ENCODE results near the gene LAMC2. TPM values are rescaled to one million over a fixed set of nuclear protein-coding genes. Genes with fewer than 3 reads are reported as not detected.

LAMC2 gene
- total RNA-seq, 1 donor from 2014 or later: 24.9 TPM

DNA sequence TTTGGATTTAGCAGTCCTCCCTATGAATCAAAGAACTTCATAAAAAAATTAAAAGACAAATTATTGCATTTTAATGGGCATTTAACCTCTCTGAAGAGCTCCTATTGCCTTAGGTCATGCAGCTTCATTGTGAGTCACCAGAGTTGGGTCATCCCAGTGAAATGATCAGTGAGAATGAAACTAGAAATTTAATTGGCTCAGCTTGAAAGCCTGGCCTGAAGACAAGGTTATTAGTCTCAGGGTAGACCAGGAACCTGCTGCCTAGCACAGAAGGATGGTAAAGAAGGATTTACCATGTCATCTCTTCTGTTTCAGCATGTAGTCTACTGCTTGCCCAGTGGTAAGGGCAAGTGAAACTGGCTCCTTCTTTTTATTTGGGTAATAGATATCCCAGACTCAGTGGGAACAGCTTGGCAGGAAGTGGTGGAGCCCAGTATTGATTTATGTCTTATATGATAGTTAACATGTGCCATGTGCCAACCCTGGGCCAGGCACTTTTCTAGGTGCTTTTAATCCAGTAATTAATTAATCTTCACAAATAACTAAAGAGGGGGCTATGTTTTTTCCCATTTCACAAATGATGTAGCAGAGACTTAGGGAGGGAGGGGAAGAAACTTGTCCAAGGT is 23.6 kb downstream of the LAMC2 start:
- ATAC-seq (peak in 1 of 2 donors; percentile 23), DNase-seq (no peak)
- H3K4me1 ChIP-seq: no peaks in the 10 kb centered on the region
- H3K4me3 ChIP-seq: no peak overlapping the region
- no peaks in the 10 kb centered on the region for H3K9me3 ChIP-seq
- no peaks in the 10 kb centered on the region for H3K36me3 ChIP-seq
- TF ChIP-seq, protein P1, sequence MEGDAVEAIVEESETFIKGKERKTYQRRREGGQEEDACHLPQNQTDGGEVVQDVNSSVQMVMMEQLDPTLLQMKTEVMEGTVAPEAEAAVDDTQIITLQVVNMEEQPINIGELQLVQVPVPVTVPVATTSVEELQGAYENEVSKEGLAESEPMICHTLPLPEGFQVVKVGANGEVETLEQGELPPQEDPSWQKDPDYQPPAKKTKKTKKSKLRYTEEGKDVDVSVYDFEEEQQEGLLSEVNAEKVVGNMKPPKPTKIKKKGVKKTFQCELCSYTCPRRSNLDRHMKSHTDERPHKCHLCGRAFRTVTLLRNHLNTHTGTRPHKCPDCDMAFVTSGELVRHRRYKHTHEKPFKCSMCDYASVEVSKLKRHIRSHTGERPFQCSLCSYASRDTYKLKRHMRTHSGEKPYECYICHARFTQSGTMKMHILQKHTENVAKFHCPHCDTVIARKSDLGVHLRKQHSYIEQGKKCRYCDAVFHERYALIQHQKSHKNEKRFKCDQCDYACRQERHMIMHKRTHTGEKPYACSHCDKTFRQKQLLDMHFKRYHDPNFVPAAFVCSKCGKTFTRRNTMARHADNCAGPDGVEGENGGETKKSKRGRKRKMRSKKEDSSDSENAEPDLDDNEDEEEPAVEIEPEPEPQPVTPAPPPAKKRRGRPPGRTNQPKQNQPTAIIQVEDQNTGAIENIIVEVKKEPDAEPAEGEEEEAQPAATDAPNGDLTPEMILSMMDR (IDR thresholded peaks at IDR 0.05): no peak
- H3K27ac ChIP-seq: no peak overlapping the region
- intact Hi-C loops (cut with DNase I): no loop called here
- H3K27me3 ChIP-seq (ENCODE audit: low read depth): no peaks in the 10 kb centered on the region

- Histone ChIP-seq H3K27me3 (ENCODE audit: low read depth) (no peaks in the 10 kb centered on the region), H3K4me1 (no peaks in the 10 kb centered on the region), H3K36me3 (no peaks in the 10 kb centered on the region), H3K9me3 (no peaks in the 10 kb centered on the region), H3K4me3 (no peak overlapping the region), H3K27ac (no peak overlapping the region)
- no peak for ATAC-seq
- TF ChIP-seq, protein P1 (IDR thresholded peaks at IDR 0.05): no peak
- no peak for DNase-seq
- intact Hi-C loops (cut with DNase I): no loop called here
Measured at GRCh38 chr1:183210681-183211080, 24.6 kb downstream of the LAMC2 start.

- ATAC-seq (no peak), DNase-seq (no peak)
- H3K36me3 ChIP-seq: no peaks in the 10 kb centered on the region
- no peaks in the 10 kb centered on the region for H3K9me3 ChIP-seq
- H3K27ac ChIP-seq: no peak overlapping the region
- H3K4me3 ChIP-seq: no peak overlapping the region
- H3K4me1 ChIP-seq: peaks cover 2% of the 10 kb centered on the region
- H3K27me3 ChIP-seq (ENCODE audit: low read depth): no peaks in the 10 kb centered on the region
- intact Hi-C loops (cut with DNase I): no loop called here
- TF ChIP-seq, protein P1 (IDR thresholded peaks at IDR 0.05): no peak
Measured at GRCh38 chr1:183212870-183213269, 26.8 kb downstream of the LAMC2 start.

- Histone ChIP-seq H3K9me3 (no peaks in the 10 kb centered on the region), H3K36me3 (no peaks in the 10 kb centered on the region), H3K4me1 (peaks cover 15% of the 10 kb centered on the region), H3K27me3 (ENCODE audit: low read depth) (no peaks in the 10 kb centered on the region), H3K27ac (no peak overlapping the region), H3K4me3 (no peak overlapping the region)
- DNase-seq (no peak), ATAC-seq (peak; percentile 67 to 79)
- TF ChIP-seq, protein P1 (IDR thresholded peaks at IDR 0.05): no peak
- intact Hi-C loops (cut with DNase I): no loop called here
Measured at GRCh38 chr1:183214021-183214970, 28.2 kb downstream of the LAMC2 start.

- TF ChIP-seq, protein P1 (IDR thresholded peaks at IDR 0.05): no peak
- Histone ChIP-seq H3K4me3 (no peak overlapping the region), H3K36me3 (no peaks in the 10 kb centered on the region), H3K27me3 (ENCODE audit: low read depth) (no peaks in the 10 kb centered on the region), H3K4me1 (peaks cover 15% of the 10 kb centered on the region), H3K27ac (no peak overlapping the region), H3K9me3 (no peaks in the 10 kb centered on the region)
- intact Hi-C loops (cut with DNase I): no loop called here
- ATAC-seq (no peak), DNase-seq (no peak)
Measured at GRCh38 chr1:183215076-183215720, 29.1 kb downstream of the LAMC2 start.
